ENCODE measurements around the gene DIPK2A.

GRCh38 chr3:144011251-144011799 is 39.7 kb downstream of the DIPK2A start:
- TF ChIP-seq CTCF (IDR thresholded peaks at IDR 0.05) = no peak
- TF ChIP-seq POLR2A (IDR thresholded peaks at IDR 0.05; ENCODE audit: low read depth) = no peak
- no peak for TF ChIP-seq EP300 (IDR thresholded peaks at IDR 0.05)

Measured in esophagus muscularis mucosa (tissue), 4 donors.